Activated T-helper 2 cell treated with anti-CD3 and anti-CD28 coated beads, Interferon-gamma antibody, Interleukin-2, Interleukin-4, amounts not matched to agents 10 μg/mL and 5 μg/mL and 100 μg/mL, durations not matched to agents 14 hours and 24 hours and 36 hours (primary cell): ENCODE measurements around the gene AFF1. TPM values are rescaled to one million over a fixed set of nuclear protein-coding genes. Genes with fewer than 3 reads are reported as not detected.
A peak's percentile ranks its signal among the peaks of the same experiment; 100 is the strongest.
"Not testable (repeated sequence)": the region's sequence is repeated elsewhere in the genome, so short reads cannot be mapped to it uniquely, and the experiment has no call there.

Experiments used
- DNase-seq: peaks from one replicate; pipeline ENCODE4 v3.0.0; 2021; ENCODE audit warnings: low spot score
- H3K27ac Mint-ChIP-seq: one replicate; pipeline ENCODE4 v1.8.0; 2021; ENCODE audit warnings: mixed read lengths
- H3K27me3 Mint-ChIP-seq: one replicate; pipeline ENCODE4 v1.8.0; 2021; ENCODE audit warnings: low read depth, mixed read lengths
- H3K36me3 Mint-ChIP-seq: one replicate; pipeline ENCODE4 v1.8.0; 2021; ENCODE audit warnings: low read depth, mixed read lengths
- H3K4me1 Mint-ChIP-seq: one replicate; pipeline ENCODE4 v1.8.0; 2021; ENCODE audit warnings: low read depth, mixed read lengths
- H3K4me3 Mint-ChIP-seq: one replicate; pipeline ENCODE4 v1.8.0; 2021; ENCODE audit warnings: low read depth, mild to moderate bottlenecking, moderate library complexity, mixed read lengths
- H3K9me3 Mint-ChIP-seq: one replicate; pipeline ENCODE4 v1.8.0; 2021; ENCODE audit warnings: mixed read lengths
- intact Hi-C: fragments of 100-400 bp; cut with micrococcal nuclease; formaldehyde crosslinking; loops from one replicate; pipeline ENCODE4 v1.15.1; 2023
- total RNA-seq: library from RNA; stranded (reverse); gene quantifications from 2 replicates; pipeline ENCODE4 v1.2.3, GENCODE V29; 2022

AFF1 gene
- total RNA-seq, 1 donor from 2014 or later = 60.4 TPM

DNA sequence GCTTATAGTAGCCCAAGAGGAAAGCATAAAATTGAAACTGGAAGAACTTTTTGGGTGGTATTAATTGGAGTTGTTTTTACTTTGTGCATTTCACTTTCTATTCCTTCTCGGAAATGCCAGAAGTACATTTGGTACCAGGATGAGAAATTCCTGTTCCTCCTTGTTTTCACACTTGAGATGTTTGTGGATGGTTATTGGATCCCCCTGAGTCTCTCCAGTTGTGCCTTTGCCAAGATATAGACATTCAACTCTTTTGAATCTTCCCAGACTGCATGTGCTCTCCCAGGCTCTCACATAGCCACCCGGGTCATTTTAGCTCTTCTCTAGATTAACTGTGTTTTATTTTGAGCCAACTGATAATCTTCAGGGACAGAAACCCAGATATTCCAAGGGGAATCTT is 120.5 kb downstream of the AFF1 start:
- no peak overlapping the region for H3K27ac Mint-ChIP-seq
- H3K9me3 Mint-ChIP-seq = no peaks in the 10 kb centered on the region
- no peak for DNase-seq
- no peak overlapping the region for H3K4me3 Mint-ChIP-seq
- H3K27me3 Mint-ChIP-seq = no peaks in the 10 kb centered on the region
- H3K4me1 Mint-ChIP-seq = peaks cover 66% of the 10 kb centered on the region
- H3K36me3 Mint-ChIP-seq = peaks cover 58% of the 10 kb centered on the region
- intact Hi-C loops = no loop called here

DNA sequence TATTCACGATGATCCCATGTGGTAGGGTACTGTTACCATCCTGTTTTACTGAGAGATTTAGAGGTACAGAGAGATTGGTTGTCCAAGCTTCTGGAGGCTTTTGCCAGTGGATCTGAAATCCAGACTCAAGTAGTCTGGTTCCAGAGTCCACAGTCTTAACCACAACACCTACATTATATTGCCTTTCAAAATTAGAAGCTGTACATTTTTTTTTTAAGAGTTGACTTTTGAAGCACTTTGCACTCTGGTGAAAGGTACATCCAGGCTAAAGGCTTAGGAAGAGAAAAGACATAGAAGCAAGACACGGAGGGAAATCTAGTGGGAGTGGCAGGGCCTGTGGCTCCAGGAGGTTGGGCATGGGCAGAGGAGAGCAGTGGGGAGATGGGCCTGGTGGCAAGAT is 122.1 kb downstream of the AFF1 start:
- Mint-ChIP-seq H3K27ac (peak overlapping the region; percentile 29), H3K9me3 (no peaks in the 10 kb centered on the region)

DNA sequence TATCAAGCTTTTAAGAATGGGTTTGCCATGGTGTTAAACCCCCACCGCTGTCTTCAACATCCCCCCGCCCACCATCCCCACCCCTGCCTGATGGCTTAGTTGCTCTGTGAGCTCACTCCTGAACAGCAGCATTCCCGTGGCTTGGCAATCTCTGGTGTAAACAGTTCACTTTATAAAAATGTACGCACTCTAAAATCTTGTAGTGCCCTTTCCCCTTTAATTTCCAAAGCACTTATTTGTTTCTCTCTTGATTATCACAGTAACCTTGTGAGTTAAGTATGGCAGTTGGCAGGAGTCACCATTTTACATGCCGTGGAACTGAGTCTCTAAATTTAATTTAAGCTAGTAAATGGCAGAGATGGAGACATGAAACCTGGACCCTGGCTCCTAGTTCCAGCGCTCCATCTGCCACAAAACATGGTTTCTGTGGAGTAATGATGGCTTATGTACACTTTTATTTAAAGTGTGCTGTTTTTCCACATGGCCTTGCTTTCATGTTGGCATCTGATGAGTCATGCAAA is 123.1 kb downstream of the AFF1 start:
- Mint-ChIP-seq H3K27me3 (no peaks in the 10 kb centered on the region), H3K27ac (peak overlapping the region; percentile 80), H3K4me3 (no peak overlapping the region), H3K4me1 (peaks cover 54% of the 10 kb centered on the region), H3K9me3 (no peaks in the 10 kb centered on the region), H3K36me3 (peaks cover 41% of the 10 kb centered on the region)
- DNase-seq = no peak
- intact Hi-C loops = loop anchor here (1.0 to 2.0 kb wide), 5 partner anchors 15 to 122 kb away; no protein-coding TSS in a partner anchor

More for the DNA sequence above, 122.1 kb downstream of the AFF1 start:
- no peaks in the 10 kb centered on the region for H3K27me3 Mint-ChIP-seq
- no peak for DNase-seq
- peaks cover 58% of the 10 kb centered on the region for H3K4me1 Mint-ChIP-seq
- intact Hi-C loops = no loop called here
- no peak overlapping the region for H3K4me3 Mint-ChIP-seq
- peaks cover 50% of the 10 kb centered on the region for H3K36me3 Mint-ChIP-seq

DNA sequence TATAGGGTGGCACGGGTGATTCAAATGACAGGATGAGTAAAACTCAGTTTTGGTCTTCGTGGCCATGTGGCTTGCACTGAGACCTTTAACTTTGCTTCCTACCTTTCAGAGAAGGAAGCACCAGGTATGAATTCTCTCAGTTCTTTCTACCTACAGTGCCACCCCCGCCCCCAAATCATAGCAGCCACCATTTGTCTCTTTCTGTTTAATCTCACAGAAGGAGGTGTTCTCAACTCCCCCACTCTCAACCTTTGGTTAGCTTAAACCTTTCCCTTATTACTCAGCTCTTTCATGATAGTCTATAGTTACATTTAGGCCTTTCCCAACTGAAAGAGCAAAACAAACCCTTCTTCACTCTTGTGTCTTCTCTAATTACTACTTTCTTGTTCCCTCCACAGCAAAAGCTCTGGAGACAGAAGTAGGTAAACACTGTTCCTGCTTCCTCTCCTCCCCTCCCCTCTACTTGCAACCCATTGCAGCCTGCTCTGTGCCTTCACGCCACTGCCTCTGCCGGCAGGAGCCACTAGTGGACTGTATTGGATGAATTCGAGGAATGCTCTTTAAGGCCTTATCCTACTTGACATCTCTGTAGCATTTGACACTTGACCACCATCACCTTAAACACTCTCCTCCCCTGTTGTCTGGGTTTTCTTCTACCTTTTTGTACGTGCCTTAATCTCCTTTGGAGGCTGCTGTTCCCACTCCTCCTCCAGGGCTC is 123.7 kb downstream of the AFF1 start:
- H3K4me1 Mint-ChIP-seq = peaks cover 48% of the 10 kb centered on the region
- intact Hi-C loops = loop anchor here (1.0 to 2.0 kb wide), 5 partner anchors 15 to 122 kb away; no protein-coding TSS in a partner anchor
- peak overlapping the region; percentile 15 for H3K4me3 Mint-ChIP-seq
- peak overlapping the region; percentile 80 for H3K27ac Mint-ChIP-seq
- H3K36me3 Mint-ChIP-seq = peaks cover 36% of the 10 kb centered on the region
- no peaks in the 10 kb centered on the region for H3K27me3 Mint-ChIP-seq
- no peaks in the 10 kb centered on the region for H3K9me3 Mint-ChIP-seq
- no peak for DNase-seq

DNA sequence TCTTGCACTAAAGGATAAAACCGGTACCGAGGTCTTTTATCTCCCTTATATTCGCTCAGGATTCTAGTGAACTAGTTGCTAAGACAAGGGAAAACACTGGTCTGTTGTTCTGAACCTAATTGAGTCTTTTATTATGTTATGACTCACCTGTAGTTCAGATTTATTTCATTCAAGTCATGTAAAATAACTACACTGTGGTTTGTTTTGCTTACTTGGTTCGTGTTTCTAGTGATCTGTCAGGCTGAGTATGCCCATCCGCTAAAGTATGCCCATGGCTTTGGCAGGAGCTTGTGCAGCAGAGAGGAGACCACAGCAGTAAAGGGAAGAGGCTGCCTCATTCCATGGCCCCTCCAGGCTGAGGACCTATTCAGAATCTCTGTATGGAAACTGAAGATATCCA is 126.1 kb downstream of the AFF1 start:
- H3K27me3 Mint-ChIP-seq = no peaks in the 10 kb centered on the region
- H3K27ac Mint-ChIP-seq = peak overlapping the region; percentile 15
- intact Hi-C loops = no loop called here
- H3K9me3 Mint-ChIP-seq = no peaks in the 10 kb centered on the region
- no peak overlapping the region for H3K4me3 Mint-ChIP-seq
- no peak for DNase-seq
- H3K36me3 Mint-ChIP-seq = peaks cover 34% of the 10 kb centered on the region
- peaks cover 45% of the 10 kb centered on the region for H3K4me1 Mint-ChIP-seq

DNA sequence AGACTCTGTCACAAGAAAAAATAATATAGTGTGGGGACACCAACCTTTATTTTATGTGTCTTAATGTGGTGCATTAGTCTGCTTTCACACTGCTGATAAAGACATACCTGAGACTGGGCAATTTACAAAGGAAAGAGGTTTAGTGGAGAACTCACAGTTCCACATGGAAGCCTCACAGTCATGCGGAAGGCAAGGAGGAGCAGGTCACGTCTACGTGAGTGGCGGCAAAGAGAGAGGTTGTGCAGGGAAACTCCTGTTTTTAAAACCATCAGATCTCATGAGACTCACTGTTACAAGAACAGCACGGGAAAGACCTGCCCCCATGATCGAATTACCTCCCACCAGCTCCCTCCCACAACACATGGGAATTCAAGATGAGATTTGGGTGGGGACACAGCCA is 130.2 kb downstream of the AFF1 start:
- Mint-ChIP-seq H3K4me1 (peaks cover 32% of the 10 kb centered on the region), H3K36me3 (peaks cover 17% of the 10 kb centered on the region), H3K4me3 (no peak overlapping the region), H3K27ac (no peak overlapping the region), H3K27me3 (no peaks in the 10 kb centered on the region), H3K9me3 (no peaks in the 10 kb centered on the region)
- DNase-seq = no peak
- intact Hi-C loops = no loop called here

DNA sequence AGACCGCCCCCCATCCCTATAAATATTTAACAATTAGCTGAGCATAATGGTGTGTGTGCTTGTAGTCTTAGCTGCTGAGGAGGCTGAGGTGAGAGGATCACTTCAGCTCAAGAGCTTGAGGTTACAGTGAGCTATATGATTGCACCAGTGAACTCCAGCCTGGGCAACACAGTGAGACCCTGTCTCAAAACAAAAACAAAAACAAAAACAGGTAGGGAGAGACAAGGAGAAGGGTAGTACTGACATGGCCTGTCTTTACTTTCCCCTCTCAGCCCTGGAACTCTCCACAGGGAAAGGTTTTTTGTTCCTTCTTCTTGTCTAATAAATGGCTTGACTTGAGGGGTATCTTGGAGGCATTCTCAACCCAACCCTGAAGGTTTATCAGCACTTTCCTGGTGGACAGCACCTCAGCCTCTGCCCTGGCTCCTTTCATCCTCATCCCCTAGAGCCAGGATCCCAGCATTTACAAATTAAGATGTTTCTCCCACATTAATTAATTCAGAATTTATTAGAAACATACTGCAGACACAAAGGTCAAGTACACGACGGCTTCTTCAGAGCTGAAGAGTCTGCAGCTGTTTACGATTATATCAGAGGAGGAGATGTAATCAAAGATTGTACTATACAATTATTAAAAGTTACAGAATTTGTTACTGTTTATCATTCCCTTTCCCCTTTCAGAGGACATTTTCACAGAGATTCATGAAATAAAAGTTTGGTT is 131.8 kb downstream of the AFF1 start:
- intact Hi-C loops = no loop called here
- no peak for DNase-seq
- Mint-ChIP-seq H3K9me3 (no peaks in the 10 kb centered on the region), H3K27me3 (no peaks in the 10 kb centered on the region), H3K4me1 (peaks cover 30% of the 10 kb centered on the region), H3K36me3 (peaks cover 17% of the 10 kb centered on the region), H3K27ac (peak overlapping the region; percentile 4), H3K4me3 (no peak overlapping the region)

DNA sequence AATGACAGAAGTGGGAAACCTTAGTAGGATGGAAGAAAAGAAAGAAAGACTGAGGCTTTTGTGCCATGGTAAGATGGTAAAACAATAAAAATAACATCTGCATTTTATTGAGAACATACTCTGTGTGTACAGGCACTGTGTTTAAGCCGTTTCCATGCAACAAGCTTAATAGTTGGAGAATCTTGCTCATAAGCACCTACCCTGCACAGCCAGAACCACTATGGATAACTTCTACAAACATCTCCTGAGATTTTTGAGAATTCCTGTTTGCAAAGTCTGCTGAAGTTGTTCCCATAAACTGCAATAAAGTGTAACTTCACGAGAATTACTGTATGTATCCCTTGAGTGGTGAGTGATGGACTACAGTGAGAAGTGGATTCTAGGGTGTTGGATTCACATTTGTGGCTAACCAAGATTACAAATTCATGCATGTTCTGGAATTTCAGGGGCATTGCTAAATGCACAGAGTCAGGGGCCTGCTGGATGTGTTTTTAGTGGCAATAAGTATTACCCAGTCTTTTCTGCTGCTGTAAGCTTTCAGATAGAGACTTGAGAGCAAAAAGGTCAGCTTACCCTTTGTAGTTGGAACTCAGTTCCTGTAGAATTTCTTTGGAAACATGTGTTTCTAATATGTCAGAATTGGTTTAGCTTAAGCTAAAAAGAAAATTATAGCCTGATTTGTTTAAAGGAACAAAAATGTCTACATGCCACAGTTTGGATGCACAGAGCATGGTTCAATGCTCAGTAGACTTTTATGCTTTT is 132.5 kb downstream of the AFF1 start:
- Mint-ChIP-seq H3K4me1 (peaks cover 30% of the 10 kb centered on the region), H3K36me3 (peaks cover 19% of the 10 kb centered on the region), H3K27me3 (no peaks in the 10 kb centered on the region), H3K4me3 (no peak overlapping the region), H3K27ac (peak overlapping the region; percentile 4), H3K9me3 (no peaks in the 10 kb centered on the region)
- DNase-seq = no peak
- intact Hi-C loops = no loop called here

DNA sequence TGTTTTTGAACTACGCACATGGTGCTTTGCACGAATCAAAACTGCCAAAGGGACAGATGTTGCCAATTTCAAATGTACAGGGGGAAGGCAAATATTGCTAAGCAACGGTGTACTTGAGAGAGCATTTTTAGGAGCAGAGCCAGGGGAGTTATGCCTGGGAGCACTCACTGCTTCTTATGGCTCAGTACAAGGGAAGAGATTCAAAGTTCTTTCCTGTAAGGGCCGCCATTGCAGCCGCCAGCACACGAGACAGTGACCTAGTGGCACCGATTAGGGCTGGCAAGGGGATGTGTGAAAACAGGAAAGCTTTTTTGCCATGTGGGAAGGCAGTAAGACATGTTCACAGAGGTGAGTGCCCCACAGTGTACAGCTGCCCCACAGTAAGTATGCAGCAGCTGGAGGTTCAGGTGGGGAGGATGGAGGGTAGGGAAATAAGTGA is 133.8 kb downstream of the AFF1 start:
- Mint-ChIP-seq H3K4me1 (peaks cover 40% of the 10 kb centered on the region), H3K9me3 (no peaks in the 10 kb centered on the region), H3K36me3 (peaks cover 19% of the 10 kb centered on the region), H3K4me3 (no peak overlapping the region), H3K27ac (no peak overlapping the region), H3K27me3 (no peaks in the 10 kb centered on the region)
- no peak for DNase-seq
- intact Hi-C loops = no loop called here

DNA sequence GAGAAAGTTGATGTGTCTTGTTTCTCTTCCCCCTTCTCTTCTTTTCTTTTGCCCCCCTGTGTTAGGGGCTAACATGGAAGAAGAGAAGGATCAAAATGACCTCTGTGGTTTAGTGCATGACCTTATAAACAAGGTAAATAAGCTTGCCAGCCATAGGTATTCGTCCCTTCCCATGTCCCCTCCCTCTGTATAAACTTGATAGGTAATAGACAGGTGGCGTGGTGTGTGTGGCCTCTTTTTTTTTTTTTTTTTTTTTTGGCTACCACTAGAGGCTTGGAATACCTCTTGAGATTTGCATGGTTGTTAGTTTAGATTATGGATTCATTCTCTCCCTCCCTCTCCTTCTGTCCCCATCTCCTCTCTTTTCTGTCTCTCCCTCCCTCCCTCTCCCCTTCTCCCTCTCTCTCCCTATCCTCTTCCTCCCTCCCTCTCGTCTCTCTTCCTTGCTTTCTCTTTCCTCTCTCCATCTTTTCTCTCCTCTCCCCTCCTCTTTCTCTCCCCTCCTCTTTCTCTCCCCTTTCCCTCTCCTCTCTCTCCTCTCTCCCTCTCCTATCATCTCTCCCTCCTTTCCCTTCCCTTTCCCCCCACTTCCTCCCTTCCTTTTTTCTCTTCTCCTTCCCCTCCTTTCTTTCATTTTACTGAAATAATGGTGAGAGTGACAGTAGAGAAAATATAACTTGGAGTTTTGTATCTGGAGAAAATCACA is 134.4 kb downstream of the AFF1 start:
- Mint-ChIP-seq H3K27me3 (no peaks in the 10 kb centered on the region), H3K9me3 (no peaks in the 10 kb centered on the region), H3K4me3 (no peak overlapping the region), H3K4me1 (peaks cover 44% of the 10 kb centered on the region), H3K36me3 (peaks cover 19% of the 10 kb centered on the region), H3K27ac (no peak overlapping the region)
- intact Hi-C loops = no loop called here
- no peak for DNase-seq

DNA sequence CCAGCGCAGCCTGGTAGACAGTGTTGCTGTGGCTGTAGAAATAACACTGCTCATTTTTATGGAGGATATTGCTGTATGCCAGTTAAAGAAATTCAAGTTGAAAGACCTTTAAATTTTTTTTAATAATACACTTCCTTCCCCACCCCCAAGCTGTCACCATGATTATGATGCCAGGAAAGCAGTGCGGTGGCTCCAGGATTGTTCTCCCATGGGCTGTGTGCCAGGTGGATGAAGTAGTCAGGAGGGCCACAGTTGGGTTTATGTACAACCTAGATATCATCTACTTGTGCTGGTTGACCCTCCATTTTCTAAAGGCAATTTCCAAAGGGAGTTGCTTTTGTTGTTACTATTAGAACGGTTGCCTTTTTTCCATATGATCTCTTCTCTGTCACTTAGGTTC is 136.6 kb downstream of the AFF1 start:
- intact Hi-C loops = no loop called here
- Mint-ChIP-seq H3K4me3 (no peak overlapping the region), H3K27me3 (no peaks in the 10 kb centered on the region), H3K9me3 (no peaks in the 10 kb centered on the region), H3K27ac (peak overlapping the region; percentile 42), H3K4me1 (peaks cover 49% of the 10 kb centered on the region), H3K36me3 (peaks cover 12% of the 10 kb centered on the region)
- DNase-seq = no peak

DNA sequence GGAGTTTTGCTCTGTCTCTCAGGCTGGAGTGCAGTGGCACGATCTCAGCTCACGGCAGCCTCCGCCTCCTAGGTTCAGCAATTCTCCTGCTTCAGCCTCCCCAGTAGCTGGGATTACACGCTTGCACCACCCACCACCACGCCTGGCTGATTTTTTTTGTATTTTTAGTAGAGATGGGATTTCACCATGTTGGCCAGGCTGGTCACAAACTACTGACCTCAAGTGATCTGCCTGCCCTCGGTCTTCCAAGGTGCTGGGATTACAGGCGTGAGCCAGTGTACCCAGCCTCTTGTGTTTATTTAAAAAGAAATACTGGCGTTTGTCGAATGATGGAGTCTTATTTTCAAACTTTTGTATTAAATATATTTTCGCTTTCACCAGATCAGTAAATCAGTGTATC is 137.7 kb downstream of the AFF1 start:
- H3K4me1 Mint-ChIP-seq = peaks cover 45% of the 10 kb centered on the region
- H3K36me3 Mint-ChIP-seq = peaks cover 12% of the 10 kb centered on the region
- peak overlapping the region; percentile 27 for H3K4me3 Mint-ChIP-seq
- not testable (repeated sequence) for H3K27ac Mint-ChIP-seq, H3K27me3 Mint-ChIP-seq, H3K9me3 Mint-ChIP-seq, DNase-seq
- intact Hi-C loops = loop anchor here (2.0 kb wide), 1 partner anchor 138 kb away; the partner anchor contains the start of gene AFF1
